GM12875 (cell line): ENCODE results near the gene SMYD5.
"Not testable (repeated sequence)": the region's sequence is repeated elsewhere in the genome, so short reads cannot be mapped to it uniquely, and the experiment has no call there.

ENCODE experiments used
- H3K4me3 ChIP-seq: one replicate; pipeline ENCODE4 v1.5.1; 2011; ENCODE audit warnings: low read depth, low read length, control low read depth
- CTCF ChIP-seq: IDR thresholded peaks from 2 replicates; pipeline ENCODE4 v1.5.1; 2011; ENCODE audit warnings: low read depth, mild to moderate bottlenecking, control low read depth, inconsistent platforms, low read length, moderate library complexity, borderline replicate concordance; ENCODE audit not compliant: insufficient read depth

The SMYD5 gene

GRCh38 chr2:73262108-73262651 lies 48.1 kb downstream of the SMYD5 start:
- no peak for TF ChIP-seq CTCF
- H3K4me3 ChIP-seq = no peak overlapping the region

GRCh38 chr2:73262691-73263429 lies 48.8 kb downstream of the SMYD5 start:
- H3K4me3 ChIP-seq = not testable (repeated sequence)

GRCh38 chr2:73263540-73264331 lies 49.7 kb downstream of the SMYD5 start:
- H3K4me3 ChIP-seq = no peak overlapping the region
- TF ChIP-seq CTCF = no peak

GRCh38 chr2:73264332-73264606 lies 50.2 kb downstream of the SMYD5 start:
- no peak for TF ChIP-seq CTCF
- no peak overlapping the region for H3K4me3 ChIP-seq

- no peak overlapping the region for H3K4me3 ChIP-seq
- no peak for TF ChIP-seq CTCF
Observed at GRCh38 chr2:73264783-73265182, 50.7 kb downstream of the SMYD5 start.

- TF ChIP-seq CTCF = no peak
- no peak overlapping the region for H3K4me3 ChIP-seq
Observed at GRCh38 chr2:73265298-73266060, 51.4 kb downstream of the SMYD5 start.

- no peak overlapping the region for H3K4me3 ChIP-seq
- TF ChIP-seq CTCF = no peak
Observed at GRCh38 chr2:73266061-73266901, 52.2 kb downstream of the SMYD5 start.
